Mesenteric fat pad (tissue), 1 donor: ENCODE results near the gene MYO5B. TPM values are rescaled to one million over a fixed set of nuclear protein-coding genes. Genes with fewer than 3 reads are reported as not detected.

Source experiments
- DNase-seq: peaks from one replicate; pipeline ENCODE4 v3.0.0-alpha.2; 2020; ENCODE audit warnings: low spot score
- total RNA-seq: library from RNA; stranded (reverse); fragmentation: NEBNext Ultra II Directional; extraction: Animal tissue kit (Norgen Biotek cat#: 25700); gene quantifications from one replicate; pipeline ENCODE4 v1.2.1, GENCODE V29; 2021
- donor health status: DM: yes; HTN: yes; CAD: no.

Gene MYO5B
- total RNA-seq, 1 donor from 2014 or later = 1.6 TPM

DNA sequence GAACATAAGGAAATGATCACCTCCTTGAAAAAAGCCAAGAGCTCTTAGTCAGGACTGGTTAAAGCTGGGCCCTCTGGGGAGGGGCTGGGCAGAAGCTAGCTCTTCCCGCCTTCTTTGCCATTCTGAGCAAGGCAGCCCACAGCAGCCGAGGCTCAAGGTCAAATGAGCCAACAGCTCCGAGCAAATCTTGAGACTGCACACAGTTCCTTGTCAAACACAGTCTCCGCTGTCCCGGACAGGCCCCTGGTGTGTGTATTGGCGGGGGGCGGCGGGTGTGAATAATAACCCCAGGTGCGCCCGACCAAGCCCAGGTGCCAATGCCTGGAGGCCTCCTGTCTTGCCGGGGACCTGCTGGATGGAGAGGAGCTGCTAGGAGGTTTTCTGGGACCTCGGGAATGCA is 335.2 kb downstream of the MYO5B start:
- no peak for DNase-seq

DNA sequence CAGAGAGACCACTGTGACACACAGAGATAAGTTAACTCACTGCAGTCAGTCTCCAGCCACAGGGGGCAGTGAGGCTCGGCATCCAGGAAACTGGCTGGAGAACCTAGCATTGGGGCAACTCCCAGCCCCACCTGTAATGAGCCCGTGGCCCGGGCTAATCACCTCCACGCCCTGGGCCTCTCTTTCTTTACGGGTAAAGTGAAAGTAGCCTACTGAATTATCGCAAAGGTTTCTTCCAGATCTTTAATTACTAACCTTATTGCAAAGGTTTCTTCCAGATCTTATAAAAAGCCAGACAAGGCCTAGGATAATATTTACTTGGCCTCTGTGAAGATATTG is 336.0 kb downstream of the MYO5B start:
- no peak for DNase-seq

DNA sequence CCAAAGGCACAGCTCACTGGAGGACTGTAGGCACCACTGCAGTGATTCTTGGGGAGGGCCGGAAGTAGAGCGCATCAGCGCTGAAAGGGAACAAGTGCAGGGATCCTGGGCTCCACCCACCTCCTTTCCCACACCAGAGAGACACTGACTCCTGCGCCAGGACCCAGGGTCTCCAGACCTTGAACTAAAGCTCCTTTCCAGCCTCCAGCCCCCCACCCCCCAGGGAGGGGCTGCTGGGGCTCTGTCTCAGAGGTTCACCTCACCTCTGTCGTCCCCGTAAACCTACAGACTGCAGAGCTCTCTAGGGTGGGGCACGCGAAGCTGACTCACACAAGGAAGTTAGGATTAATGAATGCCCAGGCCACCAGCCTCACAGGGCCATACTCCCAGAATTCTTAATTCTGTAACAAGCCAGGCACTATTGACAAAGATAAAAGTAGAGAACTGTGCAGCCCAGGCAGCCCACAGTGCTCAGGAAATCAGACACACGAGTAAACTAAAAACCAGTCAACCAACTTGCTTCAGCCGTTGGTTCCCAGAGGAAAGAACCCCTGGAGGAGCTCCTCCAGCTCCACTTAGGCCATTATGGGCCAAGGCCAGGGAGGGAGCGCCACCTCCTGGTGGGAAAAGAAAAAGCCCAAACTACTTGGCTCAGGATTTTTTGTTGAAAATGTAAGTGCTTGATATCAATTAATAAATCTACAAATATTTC is 336.5 kb downstream of the MYO5B start:
- no peak for DNase-seq

DNA sequence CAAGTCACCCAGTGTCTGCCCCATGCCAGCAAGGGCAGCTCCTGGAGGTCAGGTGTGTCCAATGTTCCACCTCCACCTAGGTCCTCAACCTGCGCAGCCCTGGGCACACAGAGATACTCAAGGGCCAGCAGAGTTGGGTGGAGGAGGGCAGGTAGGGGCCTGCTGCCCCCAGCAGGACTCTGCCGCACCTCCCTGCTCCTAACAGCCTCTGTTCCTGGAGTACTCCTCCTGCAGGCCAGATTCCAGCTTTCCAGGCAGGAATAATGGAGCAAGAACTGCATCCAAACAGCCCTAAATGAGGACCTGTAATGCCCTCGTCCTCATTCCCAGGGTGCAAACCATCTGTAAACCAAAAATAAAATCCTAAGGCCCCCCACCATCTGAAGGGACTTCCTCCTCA is 337.2 kb downstream of the MYO5B start:
- no peak for DNase-seq

DNA sequence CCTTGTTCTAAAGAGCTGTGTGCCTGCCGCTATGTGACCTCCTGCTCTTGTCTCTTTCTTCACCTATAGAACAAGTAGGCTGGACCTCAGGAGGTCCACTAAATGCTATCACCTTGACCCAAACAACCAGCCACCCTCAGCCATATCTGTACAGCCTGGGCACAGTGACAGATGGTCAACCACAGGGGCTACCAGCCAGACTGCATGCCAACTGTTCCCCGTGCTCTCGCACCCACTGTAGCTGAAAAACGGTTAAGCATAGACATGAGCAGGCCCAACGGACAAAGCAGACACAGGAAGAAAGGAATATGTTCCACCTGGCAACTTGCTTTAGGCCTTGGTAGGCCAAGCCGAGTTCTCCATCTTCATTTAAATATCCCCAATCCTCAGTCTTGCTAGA is 338.5 kb downstream of the MYO5B start:
- DNase-seq = no peak

DNA sequence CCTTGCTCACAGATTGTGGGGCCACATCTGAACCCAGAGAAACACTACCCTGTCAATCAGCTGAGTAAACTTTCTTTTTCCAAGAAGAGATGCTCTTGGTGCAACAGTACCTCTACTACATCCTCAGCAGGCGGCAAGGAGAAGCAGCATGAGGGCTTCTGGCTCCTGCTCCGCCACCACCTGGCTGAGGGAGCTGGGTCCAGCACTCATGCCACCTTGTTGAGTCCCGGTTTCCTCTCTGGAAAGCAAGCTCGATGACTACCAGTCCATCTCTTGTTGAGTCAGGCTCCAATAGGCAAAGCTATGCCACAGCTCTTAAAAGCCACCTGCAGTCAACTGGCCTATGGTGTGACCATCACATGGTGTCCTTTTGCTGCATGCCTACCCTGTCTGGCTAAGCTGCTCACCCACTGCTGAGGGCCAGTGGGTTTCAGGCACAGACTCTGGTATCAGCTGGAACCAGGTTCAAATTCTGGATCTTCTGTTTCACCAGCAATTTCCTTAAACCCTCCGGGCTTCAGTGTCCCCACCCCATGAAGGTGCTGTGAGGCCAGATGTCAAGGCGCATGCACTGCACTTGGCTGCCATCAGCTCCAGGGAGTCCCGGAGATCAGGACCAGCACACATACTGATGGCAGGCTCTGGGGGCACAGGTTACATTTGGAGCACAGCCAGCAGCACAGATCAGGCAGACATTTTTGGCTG is 339.1 kb downstream of the MYO5B start:
- DNase-seq = no peak

DNA sequence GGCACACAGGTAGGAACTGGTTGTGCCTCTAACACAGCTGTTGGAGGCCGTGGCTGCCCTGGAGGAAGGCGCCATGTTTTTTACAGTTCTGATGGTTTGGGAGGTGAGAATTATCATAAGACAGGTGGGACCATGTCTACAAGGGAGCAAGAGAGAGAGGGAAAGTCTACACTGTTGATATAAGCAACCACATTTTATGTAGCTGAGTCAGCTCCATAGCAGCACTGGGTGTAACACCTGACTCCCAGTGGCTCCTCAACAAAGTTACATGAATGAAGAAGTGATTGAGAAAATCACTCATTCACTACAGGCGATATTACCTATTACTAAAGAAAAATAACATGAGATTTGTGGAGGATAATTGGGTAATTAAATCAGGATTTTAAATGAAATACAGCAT is 340.3 kb downstream of the MYO5B start:
- DNase-seq = no peak

DNA sequence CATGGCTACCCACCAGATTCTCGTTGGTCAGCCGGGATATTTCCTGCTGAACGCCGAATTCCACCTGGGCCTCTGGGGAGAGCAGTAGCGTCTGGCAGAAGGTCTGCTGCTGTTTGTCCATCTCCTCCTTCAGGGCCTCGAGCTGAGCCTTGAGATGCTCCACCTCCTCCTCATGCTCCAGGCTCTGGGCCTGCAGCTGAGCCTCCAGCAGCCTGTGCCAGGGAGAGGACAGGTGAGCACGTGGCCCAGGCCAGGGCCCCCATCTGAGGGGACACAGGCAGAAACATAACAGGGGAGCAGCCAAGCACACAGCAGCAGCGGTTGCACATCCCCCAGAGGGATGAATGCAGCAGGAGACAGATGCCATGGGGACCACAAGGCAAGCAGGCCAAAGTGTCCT is 341.5 kb downstream of the MYO5B start:
- no peak for DNase-seq

DNA sequence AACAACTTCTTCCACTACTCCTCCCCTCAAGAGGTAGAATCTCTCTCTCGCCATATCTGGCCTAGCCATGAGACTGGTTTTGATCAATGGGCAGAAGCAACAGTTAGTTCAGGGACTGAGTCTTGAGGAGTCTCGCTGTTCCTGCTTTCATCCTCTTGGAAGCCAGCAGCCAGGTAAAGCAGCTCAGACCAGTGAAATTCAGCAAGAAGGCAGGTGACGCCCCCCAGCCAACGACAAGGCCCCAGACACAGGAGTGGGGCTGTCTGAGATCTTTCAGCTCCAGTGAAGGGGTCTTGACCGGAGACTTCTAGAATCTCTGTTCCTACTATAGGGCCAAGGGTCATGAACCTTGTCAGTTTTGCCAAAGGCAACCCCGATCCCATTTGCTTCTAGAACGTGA is 341.9 kb downstream of the MYO5B start:
- no peak for DNase-seq

DNA sequence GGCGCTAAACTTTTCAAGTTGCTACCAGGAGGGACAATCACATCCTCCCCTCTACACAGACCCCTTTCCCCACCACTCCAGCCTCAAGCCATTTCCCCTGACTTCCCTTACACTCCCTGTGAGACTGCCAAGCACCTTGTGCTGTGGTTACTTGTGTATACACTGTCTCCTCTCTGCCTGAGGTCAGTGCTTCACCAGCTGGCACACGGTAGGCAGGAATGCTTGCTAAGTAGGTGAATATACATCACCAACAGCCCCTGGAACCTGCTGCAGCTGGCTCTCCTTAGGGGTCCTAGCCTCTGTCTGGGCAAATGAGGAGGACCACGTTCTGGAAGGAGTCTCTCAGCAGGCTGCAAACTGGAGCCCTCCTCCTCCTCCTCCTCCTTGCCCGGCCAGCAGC is 343.3 kb downstream of the MYO5B start:
- no peak for DNase-seq

DNA sequence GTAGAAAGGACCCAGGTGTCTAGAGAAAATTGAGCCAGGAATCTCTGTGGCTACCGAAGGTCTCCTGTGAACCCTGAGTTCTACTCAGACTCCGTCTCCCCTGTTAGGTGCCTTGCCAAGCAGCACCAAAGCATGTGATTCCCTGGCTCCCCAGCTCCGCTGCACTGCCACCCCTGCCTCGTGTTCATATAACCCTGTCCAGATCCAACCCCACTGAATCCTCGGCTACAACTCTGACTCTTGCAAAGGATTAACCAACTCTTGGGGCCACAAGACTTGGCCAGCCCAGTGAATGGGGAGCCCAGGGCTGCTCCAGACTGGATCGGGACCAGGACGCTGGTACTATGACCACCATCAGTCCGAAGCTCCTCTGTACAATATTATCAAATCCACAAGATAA is 344.3 kb downstream of the MYO5B start:
- no peak for DNase-seq

DNA sequence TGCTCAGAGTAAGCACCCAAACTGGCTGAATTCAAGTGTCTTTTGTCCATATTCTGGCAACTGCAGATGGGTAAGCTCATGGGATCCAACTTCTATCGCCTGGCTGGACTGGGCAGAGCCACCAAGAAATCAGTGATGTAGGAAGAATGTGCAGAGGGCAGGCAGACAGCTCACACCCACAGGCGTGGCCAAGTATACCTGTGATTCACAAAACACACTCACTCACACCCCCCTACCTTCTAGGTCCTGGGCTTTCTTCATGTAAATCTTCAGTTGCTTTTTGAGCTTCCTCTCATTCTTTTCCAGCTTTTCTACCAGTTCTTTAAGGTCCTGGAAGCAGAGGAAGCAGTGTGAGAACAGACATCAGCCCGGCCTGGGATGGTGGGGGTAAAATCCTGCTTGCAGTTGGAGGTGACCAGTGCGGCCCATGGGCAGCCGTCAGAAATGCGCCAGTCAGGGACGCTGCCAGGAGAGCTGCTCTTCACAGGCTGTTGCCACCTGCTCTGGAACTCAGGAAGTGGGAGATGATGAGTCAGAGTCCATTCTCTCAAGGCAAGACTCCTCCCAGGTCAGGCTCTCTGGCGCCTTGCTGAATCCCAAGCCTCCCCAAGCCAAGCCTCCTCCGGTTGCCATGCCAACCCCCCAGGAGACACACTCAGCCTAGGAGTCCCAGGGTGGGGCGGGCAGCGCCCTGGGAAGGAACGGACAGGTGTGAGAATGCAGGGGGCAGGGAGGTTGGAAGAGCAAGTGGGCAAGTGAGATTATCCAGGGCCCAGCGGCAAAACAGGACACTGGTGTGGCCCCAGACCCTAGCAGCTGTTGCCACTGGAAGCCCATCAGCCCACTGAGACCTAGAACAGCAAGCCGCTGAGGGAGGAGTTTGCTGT is 345.4 kb downstream of the MYO5B start:
- no peak for DNase-seq

DNA sequence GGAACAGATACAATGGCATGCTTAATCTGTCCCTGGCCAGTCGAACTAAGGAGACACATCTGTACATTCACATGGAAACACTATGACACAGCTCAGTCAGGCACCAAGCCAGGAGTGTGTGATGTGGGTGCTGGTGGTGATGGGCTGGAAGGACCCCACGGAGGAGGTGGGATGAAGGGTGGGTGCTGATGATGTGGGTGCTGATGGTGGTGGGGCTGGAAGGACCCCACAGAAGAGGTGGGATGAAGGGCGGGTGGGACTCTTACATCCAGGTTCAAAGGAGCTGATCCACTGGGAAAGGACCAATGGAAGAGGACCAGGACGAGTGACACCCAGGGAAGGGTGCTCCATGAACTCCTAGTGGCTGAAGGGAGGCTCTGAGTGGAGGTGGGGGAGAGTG is 346.8 kb downstream of the MYO5B start:
- no peak for DNase-seq

DNA sequence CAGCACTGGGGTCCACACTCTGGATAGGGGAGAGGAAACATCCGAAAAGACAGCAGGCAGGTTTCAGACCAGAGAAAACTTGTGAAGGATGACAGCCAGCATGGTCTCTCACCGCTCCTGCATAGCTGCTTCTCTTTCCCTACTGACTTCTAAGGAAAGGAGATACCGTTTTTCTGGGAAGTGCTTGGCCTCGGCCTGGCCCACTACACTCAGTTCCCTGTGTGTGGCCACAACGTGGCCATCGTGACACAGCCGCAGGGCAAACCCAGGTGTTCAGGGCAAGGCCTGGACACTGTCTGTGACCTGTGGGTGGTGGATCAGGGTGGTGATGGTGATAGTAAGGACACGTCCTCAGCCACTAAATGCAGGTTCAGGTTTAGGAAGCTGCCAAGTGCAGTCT is 347.4 kb downstream of the MYO5B start:
- DNase-seq = peak; percentile 28

DNA sequence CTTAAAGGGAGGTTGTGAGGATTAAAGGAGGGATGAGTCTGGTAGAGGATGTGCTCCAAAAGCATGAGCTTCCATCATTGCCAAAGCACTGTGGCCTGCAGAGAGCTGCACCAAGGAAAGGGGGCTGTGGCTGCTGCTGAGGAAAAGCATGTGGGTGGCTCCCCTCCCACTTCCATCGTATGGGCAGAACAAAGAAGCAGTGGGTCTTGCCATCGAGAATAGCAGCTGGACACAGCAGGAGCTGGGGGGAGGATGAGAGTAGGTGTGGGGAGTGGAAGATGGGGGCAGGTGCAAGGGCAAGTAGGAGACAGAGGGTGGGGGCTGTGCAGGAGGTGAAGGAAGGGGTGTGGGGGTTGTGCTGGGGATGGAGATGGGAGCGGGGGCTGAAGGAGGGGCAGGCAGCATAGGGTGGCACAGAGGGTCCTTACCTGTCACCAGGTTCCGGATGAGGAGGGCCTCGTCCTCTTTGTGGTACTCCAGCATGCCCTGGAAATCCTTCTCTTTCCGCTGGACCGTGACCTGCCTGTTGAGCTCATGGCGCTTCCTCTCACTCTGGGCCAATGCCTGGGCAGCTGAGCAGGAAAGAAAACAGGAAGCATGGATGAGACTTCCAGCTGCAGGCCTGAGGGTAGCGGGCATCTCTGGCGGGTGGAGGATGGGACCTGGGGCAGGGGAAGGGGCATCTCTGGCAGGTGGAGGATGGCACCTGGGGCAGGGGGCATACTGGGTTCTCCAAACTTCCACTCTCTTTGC is 348.1 kb downstream of the MYO5B start:
- peak; percentile 60 for DNase-seq

DNA sequence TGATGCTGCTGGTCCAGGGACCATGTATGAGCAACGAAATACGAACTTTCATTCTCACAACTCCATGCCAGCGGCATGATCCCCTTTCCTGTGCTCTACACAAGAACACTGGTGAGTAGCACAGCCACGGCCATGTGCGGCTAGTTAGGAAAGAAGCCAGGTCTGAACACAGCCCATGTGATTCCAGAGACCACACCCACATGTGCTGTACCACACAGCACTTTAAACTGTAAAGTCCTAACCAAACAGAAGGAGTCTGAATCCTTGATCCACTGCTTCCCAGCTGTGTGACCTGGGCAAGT is 348.6 kb downstream of the MYO5B start:
- DNase-seq = no peak

DNA sequence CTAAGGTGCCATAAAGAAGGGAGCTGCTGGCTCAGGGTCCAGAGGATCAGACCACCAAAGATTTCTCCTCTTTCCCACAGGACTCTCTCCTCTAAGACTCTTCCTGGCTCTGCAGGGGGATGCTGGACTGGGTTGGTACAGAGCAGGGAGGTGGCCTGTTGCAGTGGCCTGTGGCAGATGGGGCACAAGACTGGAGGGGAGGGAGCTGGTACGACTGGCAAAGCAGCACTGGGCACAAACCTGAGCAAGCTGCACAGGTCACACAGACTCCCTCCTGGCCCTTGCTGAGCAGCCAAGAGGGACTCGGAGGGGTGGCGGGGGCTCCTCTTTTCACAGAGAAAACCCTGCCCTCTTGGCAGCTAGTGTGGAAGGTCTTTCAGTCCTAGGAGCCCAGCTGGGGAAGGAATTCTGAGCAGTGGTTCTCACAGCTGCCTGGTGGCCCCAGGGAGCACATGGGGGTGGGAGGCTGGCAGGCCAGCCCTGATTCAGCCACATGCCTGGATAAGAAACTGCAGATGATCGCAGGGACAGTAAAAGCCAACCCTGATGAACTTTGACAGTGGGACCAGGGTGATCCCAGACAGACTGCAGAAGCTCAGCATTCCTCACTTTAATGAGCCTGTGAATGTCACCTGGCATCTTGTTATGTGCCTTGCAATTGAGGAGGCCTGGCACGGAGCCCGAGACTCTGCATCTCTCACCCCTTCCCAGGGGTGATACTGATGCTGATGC is 349.2 kb downstream of the MYO5B start:
- peak; percentile 41 for DNase-seq

DNA sequence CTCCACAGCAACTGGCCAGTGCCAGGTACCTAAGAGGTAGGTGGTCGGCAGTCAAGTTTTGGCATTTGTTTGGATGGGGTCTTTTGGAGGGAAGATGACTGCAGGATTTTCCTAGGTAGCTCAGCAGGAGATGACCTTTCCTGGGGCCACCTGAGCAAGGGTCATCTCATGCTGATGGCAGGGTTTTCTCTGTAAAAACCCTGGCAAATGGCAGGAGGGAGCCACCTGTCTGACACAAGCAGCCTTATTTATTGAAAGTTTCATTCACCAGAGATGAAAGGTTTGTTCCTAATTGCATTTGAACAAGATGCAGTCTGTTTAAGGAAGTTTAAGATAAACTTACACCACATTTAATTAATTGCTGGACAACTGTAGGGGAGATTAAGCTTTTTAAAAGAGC is 350.0 kb downstream of the MYO5B start:
- no peak for DNase-seq

DNA sequence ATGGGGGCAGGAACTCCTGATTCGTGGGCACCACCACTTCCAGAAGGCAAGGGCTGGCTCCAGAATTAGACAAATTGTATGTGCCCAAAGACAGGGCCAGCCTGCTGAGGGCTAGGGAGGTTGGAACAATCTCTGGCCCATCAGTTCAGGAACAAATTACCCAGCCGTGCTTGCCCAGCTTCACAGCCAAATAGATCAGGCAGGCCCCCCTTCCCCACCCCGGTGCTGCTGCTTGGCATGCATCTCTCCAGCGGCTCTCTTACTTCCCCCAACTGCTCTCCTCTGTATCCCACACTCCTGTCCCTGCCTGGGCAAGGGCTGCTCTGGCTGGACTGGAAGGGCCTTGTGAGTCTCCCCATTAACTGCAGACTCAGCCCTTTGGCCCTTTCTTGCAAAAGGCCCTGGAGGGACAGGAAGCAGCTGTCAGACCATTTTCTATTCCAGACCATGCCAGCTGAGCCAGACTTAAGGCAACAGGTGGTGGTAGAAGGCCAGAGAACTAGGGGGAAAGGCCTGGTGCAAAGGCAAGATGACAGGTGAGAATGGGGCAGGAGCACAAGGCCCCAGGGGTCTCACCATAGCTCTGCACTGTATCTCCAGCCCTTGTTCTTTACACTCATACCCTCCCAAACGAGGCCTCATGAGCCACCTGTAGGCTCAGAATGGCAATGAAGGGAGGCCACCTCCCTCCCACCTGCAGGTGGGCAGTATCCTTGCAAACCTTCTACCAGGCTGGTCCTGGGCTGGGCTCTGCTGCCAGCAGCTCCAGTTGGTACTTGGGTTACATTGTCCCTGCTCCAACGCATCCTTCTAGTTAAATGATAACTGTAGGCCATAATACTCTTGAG is 350.9 kb downstream of the MYO5B start:
- peak; percentile 81 for DNase-seq

DNA sequence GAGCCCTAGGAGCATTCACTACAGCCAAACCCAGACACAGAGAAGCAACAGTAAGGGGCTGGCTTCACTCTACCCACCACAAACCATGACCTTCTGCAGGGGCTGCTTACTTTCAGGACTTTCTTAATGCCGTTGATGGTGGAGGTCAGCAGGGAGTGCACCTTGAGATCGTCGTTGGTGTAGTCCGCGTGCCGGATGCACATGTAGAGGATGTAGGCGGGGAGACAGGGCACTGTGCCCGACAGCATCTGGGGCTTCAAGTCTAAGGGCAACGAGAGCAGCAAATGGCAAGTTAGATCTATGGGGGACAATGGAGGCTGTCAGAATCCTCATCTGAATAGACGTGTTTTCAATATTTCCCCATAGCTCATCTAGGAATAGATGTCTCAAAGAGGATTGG is 351.8 kb downstream of the MYO5B start:
- no peak for DNase-seq
